PC-9 (cell line): ENCODE data around the gene RFXAP.

ENCODE experiments used
- CTCF ChIP-seq: fragments of 200-600 bp; sonication (generic); conservative IDR thresholded peaks from 2 replicates; pipeline ENCODE4 v1.6.1; 2017; ENCODE audit warnings: mixed run types, antibody characterized with exemption, mild to moderate bottlenecking, moderate library complexity
- EZH2 ChIP-seq: fragments of 200-600 bp; sonication (generic); IDR thresholded peaks from 2 replicates; pipeline ENCODE4 v1.8.0; 2017; ENCODE audit warnings: antibody characterized with exemption, low read depth

- TF ChIP-seq CTCF (no peak), EZH2 (no peak)
These were observed 18.5 kb downstream of the RFXAP start for GRCh38 chr13:36837354-36838092.
